Transverse colon (tissue), 4 donors: Measurements from ENCODE around the gene GRAP.

ENCODE experiments used
- EP300 ChIP-seq: sonication (generic); formaldehyde crosslinking; IDR thresholded peaks from one replicate; pipeline ENCODE4 v1.6.1; 2017; ENCODE audit warnings: antibody characterized with exemption, low read depth
- POLR2A ChIP-seq: fragments of 450-650 bp; IDR thresholded peaks from one replicate; pipeline ENCODE4 v1.6.1; 2016; ENCODE audit warnings: antibody characterized with exemption, mild to moderate bottlenecking, moderate library complexity
- POLR2AphosphoS5 ChIP-seq, 3 donors: sonication (generic); formaldehyde crosslinking; IDR thresholded peaks; one replicate each; pipeline ENCODE4 v1.6.1; 2016; ENCODE audit warnings: antibody characterized with exemption in 3 of 3
- TF ChIP-seq, protein P1 (sequence below), 5 experiments: fragments of 200-600 bp in 3 of 5; fragments of 450-650 bp in 2 of 5; sonication (generic) in 3 of 5; IDR thresholded peaks; 1 replicate in 2 of 5; 2 replicates in 3 of 5; pipeline ENCODE4 v1.5.1; 2016 to 2017; ENCODE audit warnings: antibody characterized with exemption in 5 of 5, inconsistent platforms in 3 of 5, mild to moderate bottlenecking in 2 of 5, moderate library complexity in 1 of 5

DNA sequence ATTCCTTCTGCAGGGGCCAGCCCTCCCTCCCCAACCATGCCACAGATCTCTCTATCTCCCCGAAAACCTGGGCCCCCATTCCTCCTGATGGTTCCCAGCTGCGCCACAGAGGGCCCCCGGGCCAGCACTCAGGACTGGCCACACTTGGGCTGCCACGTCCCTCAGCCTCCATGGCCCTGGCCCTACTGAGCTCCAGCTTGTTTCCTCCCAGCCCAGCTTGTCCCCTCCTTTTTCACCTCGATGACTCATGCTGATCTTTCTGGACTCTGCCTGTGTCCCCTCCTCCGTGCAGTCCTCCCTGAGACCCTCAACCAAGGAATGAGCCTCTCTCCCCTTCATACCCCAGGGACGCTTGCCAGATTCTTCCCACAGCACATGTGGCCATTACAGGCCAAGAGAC is 31.3 kb downstream of the GRAP start:
- TF ChIP-seq, protein P1, sequence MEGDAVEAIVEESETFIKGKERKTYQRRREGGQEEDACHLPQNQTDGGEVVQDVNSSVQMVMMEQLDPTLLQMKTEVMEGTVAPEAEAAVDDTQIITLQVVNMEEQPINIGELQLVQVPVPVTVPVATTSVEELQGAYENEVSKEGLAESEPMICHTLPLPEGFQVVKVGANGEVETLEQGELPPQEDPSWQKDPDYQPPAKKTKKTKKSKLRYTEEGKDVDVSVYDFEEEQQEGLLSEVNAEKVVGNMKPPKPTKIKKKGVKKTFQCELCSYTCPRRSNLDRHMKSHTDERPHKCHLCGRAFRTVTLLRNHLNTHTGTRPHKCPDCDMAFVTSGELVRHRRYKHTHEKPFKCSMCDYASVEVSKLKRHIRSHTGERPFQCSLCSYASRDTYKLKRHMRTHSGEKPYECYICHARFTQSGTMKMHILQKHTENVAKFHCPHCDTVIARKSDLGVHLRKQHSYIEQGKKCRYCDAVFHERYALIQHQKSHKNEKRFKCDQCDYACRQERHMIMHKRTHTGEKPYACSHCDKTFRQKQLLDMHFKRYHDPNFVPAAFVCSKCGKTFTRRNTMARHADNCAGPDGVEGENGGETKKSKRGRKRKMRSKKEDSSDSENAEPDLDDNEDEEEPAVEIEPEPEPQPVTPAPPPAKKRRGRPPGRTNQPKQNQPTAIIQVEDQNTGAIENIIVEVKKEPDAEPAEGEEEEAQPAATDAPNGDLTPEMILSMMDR (IDR thresholded peaks at IDR 0.05) = no peak
- TF ChIP-seq POLR2A (no peak), EP300 (no peak), POLR2AphosphoS5 (IDR thresholded peaks at IDR 0.05) (no peak)
